HG03095 (cell line): ENCODE measurements around the gene SPATS2.
"Not testable (repeated sequence)": the region's sequence is repeated elsewhere in the genome, so short reads cannot be mapped to it uniquely, and the experiment has no call there.

Experiments
- ATAC-seq: cut with Tn5 transposase; IDR thresholded peaks from one replicate; pipeline ENCODE4 v1.9.1; 2021; ENCODE audit warnings: moderate library complexity; ENCODE audit not compliant: unreplicated experiment

SPATS2 gene

GRCh38 chr12:49507139-49507538 lies 139.9 kb downstream of the SPATS2 start:
- ATAC-seq = no peak

GRCh38 chr12:49509681-49510080 lies 142.4 kb downstream of the SPATS2 start:
- not testable (repeated sequence) for ATAC-seq

GRCh38 chr12:49511410-49511809 lies 144.1 kb downstream of the SPATS2 start:
- ATAC-seq = no peak

GRCh38 chr12:49512546-49512945 lies 145.3 kb downstream of the SPATS2 start:
- no peak for ATAC-seq

GRCh38 chr12:49515266-49515665 lies 148.0 kb downstream of the SPATS2 start:
- no peak for ATAC-seq

GRCh38 chr12:49518914-49519573 lies 151.8 kb downstream of the SPATS2 start:
- no peak for ATAC-seq

- no peak for ATAC-seq
Measured at GRCh38 chr12:49519574-49519936, 152.3 kb downstream of the SPATS2 start.

GRCh38 chr12:49521389-49521788 lies 154.1 kb downstream of the SPATS2 start:
- no peak for ATAC-seq

GRCh38 chr12:49524660-49525324 lies 157.5 kb downstream of the SPATS2 start:
- ATAC-seq = no peak

- no peak for ATAC-seq
Measured at GRCh38 chr12:49525942-49526341, 158.7 kb downstream of the SPATS2 start.

- no peak for ATAC-seq
Measured at GRCh38 chr12:49527361-49528130, 160.3 kb downstream of the SPATS2 start.

GRCh38 chr12:49529414-49529813 lies 162.2 kb downstream of the SPATS2 start:
- no peak for ATAC-seq

GRCh38 chr12:49531745-49532144 lies 164.5 kb downstream of the SPATS2 start:
- ATAC-seq = no peak

- ATAC-seq = no peak
Measured at GRCh38 chr12:49533331-49533730, 166.1 kb downstream of the SPATS2 start.

- ATAC-seq = not testable (repeated sequence)
Measured at GRCh38 chr12:49534122-49534521, 166.9 kb downstream of the SPATS2 start.

GRCh38 chr12:49534731-49535278 lies 167.5 kb downstream of the SPATS2 start:
- ATAC-seq = no peak

- no peak for ATAC-seq
Measured at GRCh38 chr12:49535921-49536525, 168.8 kb downstream of the SPATS2 start.

GRCh38 chr12:49536526-49537071 lies 169.3 kb downstream of the SPATS2 start:
- no peak for ATAC-seq

GRCh38 chr12:49537231-49537751 lies 170.0 kb downstream of the SPATS2 start:
- no peak for ATAC-seq

- ATAC-seq = no peak
Measured at GRCh38 chr12:49537752-49538509, 170.7 kb downstream of the SPATS2 start.
